Activated T-helper 9 cell treated with anti-CD3 and anti-CD28 coated beads, Interleukin-2, amount 50 U/mL, for 16 hours (primary cell): Measurements from ENCODE around the gene CUEDC2.

ENCODE experiments used
- DNase-seq: peaks from one replicate; pipeline ENCODE4 v3.0.0-alpha.2; 2020; ENCODE audit warnings: low read depth

The CUEDC2 gene

GRCh38 chr10:102396730-102397151 lies 35.6 kb downstream of the CUEDC2 start:
- no peak for DNase-seq

- DNase-seq, result no peak
Observed at GRCh38 chr10:102396317-102396650, 36.1 kb downstream of the CUEDC2 start.

GRCh38 chr10:102395400-102396316 lies 36.7 kb downstream of the CUEDC2 start, which contains the start of gene NFKB2:
Gene NFKB2 (plus strand): TSS chr10:102395705. CDS start chr10:102395960, 255 bp downstream.
- DNase-seq, result peak; percentile 91

- DNase-seq, result peak; percentile 58
Observed at GRCh38 chr10:102394801-102395399, 37.5 kb downstream of the CUEDC2 start.

GRCh38 chr10:102394079-102394800 lies 38.1 kb downstream of the CUEDC2 start:
- peak; percentile 98 for DNase-seq

GRCh38 chr10:102393411-102394078 lies 38.8 kb downstream of the CUEDC2 start:
- DNase-seq, result no peak

- no peak for DNase-seq
Observed at GRCh38 chr10:102392306-102392705, 40.1 kb downstream of the CUEDC2 start.

GRCh38 chr10:102389894-102390293 lies 42.5 kb downstream of the CUEDC2 start:
- DNase-seq, result no peak

GRCh38 chr10:102384606-102385429 lies 47.6 kb downstream of the CUEDC2 start:
- DNase-seq, result no peak

GRCh38 chr10:102384053-102384452 lies 48.3 kb downstream of the CUEDC2 start:
- no peak for DNase-seq

- no peak for DNase-seq
Observed at GRCh38 chr10:102382871-102383270, 49.5 kb downstream of the CUEDC2 start.

GRCh38 chr10:102381983-102382382 lies 50.4 kb downstream of the CUEDC2 start:
- DNase-seq, result no peak

- no peak for DNase-seq
Observed at GRCh38 chr10:102379383-102379782, 53.0 kb downstream of the CUEDC2 start.

- no peak for DNase-seq
Observed at GRCh38 chr10:102376901-102377300, 55.5 kb downstream of the CUEDC2 start.

- DNase-seq, result no peak
Observed at GRCh38 chr10:102375867-102376266, 56.5 kb downstream of the CUEDC2 start.

- no peak for DNase-seq
Observed at GRCh38 chr10:102375250-102375649, 57.1 kb downstream of the CUEDC2 start.
